Endothelial cell of umbilical vein (primary cell): ENCODE measurements around the gene MINDY4B. TPM values are rescaled to one million over a fixed set of nuclear protein-coding genes. Genes with fewer than 3 reads are reported as not detected.

Experiments
- BruUV-seq: library from RNA; stranded (reverse); fragments of 400-500 nt; replicated peaks from 2 replicates; lab custom pipeline; 2021; lab: Mats Ljungman, UMichigan
- CTCF ChIA-PET: fragments of 300-600, 350-600 bp; sonication (Branson Sonifier 250); formaldehyde crosslinking; loops from one replicate; lab custom pipeline; 2021; ENCODE audit warnings: antibody characterized with exemption, inconsistent platforms; lab: Charles Lee
- POLR2A ChIA-PET: fragments of 300-600, 350-600 bp; sonication (Branson Sonifier 250); formaldehyde crosslinking; loops from one replicate; lab custom pipeline; 2021; ENCODE audit warnings: antibody characterized with exemption, inconsistent platforms; lab: Charles Lee
- DNase-seq: peaks from one replicate; pipeline ENCODE4 v3.0.0-alpha.2; 2011; ENCODE audit warnings: low read depth, low spot score
- FAIRE-seq: peaks from 2 replicates; lab custom pipeline; 2011; peaks lifted over from hg19 to GRCh38; lab: Jason Lieb, UNC
- H2AFZ ChIP-seq: 2 replicates; pipeline ENCODE4 v1.6.0; 2012; ENCODE audit warnings: low read depth, low read length, control low read depth, inconsistent platforms
- H3K27ac ChIP-seq: 2 replicates; pipeline ENCODE4 v1.5.1; 2011; ENCODE audit warnings: low read depth, mild to moderate bottlenecking, control low read depth, low read length, moderate library complexity; ENCODE audit not compliant: insufficient read depth
- H3K27me3 ChIP-seq, 2 experiments: 2 replicates each; pipeline versions ENCODE4 v1.6.0 to v1.6.1; 2011; ENCODE audit warnings: low read length in 2 of 2, mixed read lengths in 1 of 2; ENCODE audit not compliant: control insufficient read depth in 2 of 2, insufficient read depth in 2 of 2
- H3K36me3 ChIP-seq, 2 experiments: 2 replicates in 1 of 2; 3 replicates in 1 of 2; pipeline ENCODE4 v1.5.1; 2011; ENCODE audit warnings: low read length in 2 of 2, mild to moderate bottlenecking in 1 of 2, moderate library complexity in 1 of 2; ENCODE audit not compliant: control insufficient read depth in 2 of 2, insufficient read depth in 2 of 2; ENCODE audit errors: extremely low read depth in 1 of 2
- H3K4me1 ChIP-seq: 3 replicates; pipeline ENCODE4 v1.5.1; 2011; ENCODE audit warnings: mild to moderate bottlenecking, low read length; ENCODE audit not compliant: control insufficient read depth, insufficient read depth; ENCODE audit errors: extremely low read depth
- H3K4me2 ChIP-seq: 2 replicates; pipeline ENCODE4 v1.6.1; 2011; ENCODE audit warnings: low read length, control low read depth, mixed read lengths; ENCODE audit not compliant: insufficient read depth
- H3K4me3 ChIP-seq, 3 experiments: fragments of 200-600 bp in 1 of 3; sonication (generic), shearing (Covaris generic) in 1 of 3; replicated peaks in 1 of 3; 2 replicates each; pipeline ENCODE4 v1.5.1; 2011 to 2016; ENCODE audit warnings: control low read depth in 3 of 3, low read length in 3 of 3, mild to moderate bottlenecking in 2 of 3, inconsistent platforms in 1 of 3, low read depth in 1 of 3, moderate library complexity in 1 of 3; ENCODE audit not compliant: insufficient read depth in 1 of 3
- H3K79me2 ChIP-seq: 2 replicates; pipeline ENCODE4 v1.6.0; 2012; ENCODE audit warnings: low read length, inconsistent platforms; ENCODE audit not compliant: control insufficient read depth, insufficient read depth
- H3K9ac ChIP-seq: replicated peaks from 2 replicates; pipeline ENCODE3; 2011; ENCODE audit warnings: low read length, control low read depth; ENCODE audit not compliant: insufficient read depth; ENCODE audit errors: extremely low read depth
- H3K9me1 ChIP-seq: replicated peaks from 3 replicates; pipeline ENCODE4 v1.6.0; 2011; ENCODE audit warnings: mild to moderate bottlenecking, low read length; ENCODE audit not compliant: control insufficient read depth, insufficient read depth; ENCODE audit errors: extremely low read depth
- H3K9me3 ChIP-seq: replicated peaks from 2 replicates; pipeline ENCODE4 v1.5.1; 2012; ENCODE audit warnings: low read length, inconsistent platforms; ENCODE audit not compliant: control insufficient read depth, insufficient read depth
- H4K20me1 ChIP-seq: replicated peaks from 2 replicates; pipeline ENCODE3; 2011; ENCODE audit warnings: mild to moderate bottlenecking, low read length; ENCODE audit not compliant: control insufficient read depth, insufficient read depth; ENCODE audit errors: extremely low read depth
- EZH2 ChIP-seq: IDR thresholded peaks from 2 replicates; pipeline ENCODE4 v1.6.1; 2012; ENCODE audit warnings: borderline replicate concordance, low read depth, mild to moderate bottlenecking, moderate library complexity, low read length, inconsistent platforms; ENCODE audit not compliant: severe bottlenecking
- FOS ChIP-seq: IDR thresholded peaks from 2 replicates; pipeline ENCODE4 v1.6.1; 2011; ENCODE audit warnings: mild to moderate bottlenecking, low read length, moderate library complexity, borderline replicate concordance; ENCODE audit not compliant: insufficient read depth
- GATA2 ChIP-seq: IDR thresholded peaks from 2 replicates; pipeline ENCODE4 v1.7.0; 2011; ENCODE audit warnings: low read depth, mild to moderate bottlenecking, moderate library complexity, mixed read lengths, low read length; ENCODE audit not compliant: insufficient read length, insufficient read depth
- JUN ChIP-seq: IDR thresholded peaks from 2 replicates; pipeline ENCODE4 v1.6.1; 2011; ENCODE audit warnings: borderline replicate concordance, low read depth; ENCODE audit not compliant: insufficient read length, insufficient read depth
- MAX ChIP-seq: IDR thresholded peaks from 2 replicates; pipeline ENCODE4 v1.6.1; 2011; ENCODE audit not compliant: insufficient read depth, insufficient read length
- MYC ChIP-seq: IDR thresholded peaks from one replicate; pipeline ENCODE4 v1.6.1; 2011; ENCODE audit warnings: mild to moderate bottlenecking, low read depth, low read length
- POLR2A ChIP-seq: IDR thresholded peaks from 2 replicates; pipeline ENCODE4 v1.6.1; 2012; ENCODE audit warnings: low read depth, mild to moderate bottlenecking, control low read depth, low read length
- POLR2AphosphoS5 ChIP-seq: IDR thresholded peaks from 2 replicates; pipeline ENCODE4 v1.6.1; 2012; ENCODE audit warnings: low read depth, mild to moderate bottlenecking, control low read depth, low read length, moderate library complexity; ENCODE audit not compliant: insufficient read depth
- dilution Hi-C: fragments of 300-500 bp; cut with MboI; formaldehyde crosslinking; loops from one replicate; pipeline ENCODE4 v1.15.0; 2019; ENCODE audit warnings: low sequenced_read_pairs; ENCODE audit not compliant: extremely low pct_ligation_motif_present
- intact Hi-C: fragments of 100-400 bp; cut with micrococcal nuclease; formaldehyde crosslinking; loops from one replicate; pipeline ENCODE4 v1.10.0; 2022
- polyA plus RNA-seq, 4 experiments: library from polyadenylated mRNA; depleted of rRNA in 3 of 4; stranded (reverse) in 3 of 4; unstranded in 1 of 4; fragments of >200 nt; gene quantifications; 2 replicates each; pipeline versions ENCODE4 v1.2.1 to v1.2.3, GENCODE V29; 2011 to 2012; ENCODE audit warnings: missing spikeins in 1 of 4
- total RNA-seq: library from RNA; stranded (reverse); gene quantifications from 2 replicates; pipeline ENCODE4 v1.2.3, GENCODE V29; 2021
- TF ChIP-seq, protein P1 (sequence below), 2 donors: IDR thresholded peaks; 1 replicate in 1 of 2; 2 replicates in 1 of 2; pipeline ENCODE4 v1.5.1; 2011; ENCODE audit warnings: low read length in 2 of 2, mild to moderate bottlenecking in 2 of 2, moderate library complexity in 2 of 2, control low read depth in 1 of 2, inconsistent platforms in 1 of 2, low read depth in 1 of 2; ENCODE audit not compliant: insufficient read depth in 1 of 2; ENCODE audit errors: extremely low read depth in 1 of 2

MINDY4B gene
- total and polyA plus RNA-seq, 2 donors (not counting 3 experiments of a cell fraction or from before 2014, with no cell fraction given): not detected

- Histone ChIP-seq H3K36me3 (no peaks in the 10 kb centered on the region), H4K20me1 (no peaks in the 10 kb centered on the region), H3K9me1 (no peaks in the 10 kb centered on the region), H3K27ac (no peak overlapping the region), H3K9me3 (no peaks in the 10 kb centered on the region), H3K4me3 (no peak overlapping the region), H3K27me3 (peaks cover 0 to 2% of the 10 kb centered on the region in 2 experiments), H3K79me2 (no peaks in the 10 kb centered on the region), H3K9ac (no peak overlapping the region), H2AFZ (no peak overlapping the region), H3K4me1 (no peaks in the 10 kb centered on the region), H3K4me2 (no peak overlapping the region)
- ChIA-PET POLR2A (no interaction called here), CTCF (interaction anchor here (1.3 kb wide), 1 partner anchor 103 kb away, joined by 3 read pairs; no protein-coding TSS in a partner anchor)
- DNase-seq (no peak), FAIRE-seq (no peak)
- dilution Hi-C loops: no loop called here
- TF ChIP-seq JUN: no peak
- TF ChIP-seq POLR2AphosphoS5: no peak
- no peak for TF ChIP-seq FOS
- TF ChIP-seq MYC: no peak
- TF ChIP-seq EZH2: no peak
- TF ChIP-seq, protein P1, sequence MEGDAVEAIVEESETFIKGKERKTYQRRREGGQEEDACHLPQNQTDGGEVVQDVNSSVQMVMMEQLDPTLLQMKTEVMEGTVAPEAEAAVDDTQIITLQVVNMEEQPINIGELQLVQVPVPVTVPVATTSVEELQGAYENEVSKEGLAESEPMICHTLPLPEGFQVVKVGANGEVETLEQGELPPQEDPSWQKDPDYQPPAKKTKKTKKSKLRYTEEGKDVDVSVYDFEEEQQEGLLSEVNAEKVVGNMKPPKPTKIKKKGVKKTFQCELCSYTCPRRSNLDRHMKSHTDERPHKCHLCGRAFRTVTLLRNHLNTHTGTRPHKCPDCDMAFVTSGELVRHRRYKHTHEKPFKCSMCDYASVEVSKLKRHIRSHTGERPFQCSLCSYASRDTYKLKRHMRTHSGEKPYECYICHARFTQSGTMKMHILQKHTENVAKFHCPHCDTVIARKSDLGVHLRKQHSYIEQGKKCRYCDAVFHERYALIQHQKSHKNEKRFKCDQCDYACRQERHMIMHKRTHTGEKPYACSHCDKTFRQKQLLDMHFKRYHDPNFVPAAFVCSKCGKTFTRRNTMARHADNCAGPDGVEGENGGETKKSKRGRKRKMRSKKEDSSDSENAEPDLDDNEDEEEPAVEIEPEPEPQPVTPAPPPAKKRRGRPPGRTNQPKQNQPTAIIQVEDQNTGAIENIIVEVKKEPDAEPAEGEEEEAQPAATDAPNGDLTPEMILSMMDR (IDR thresholded peaks at IDR 0.05; ENCODE audit: extremely low read depth in 1 of 2, insufficient read depth in 1 of 2, low read depth in 1 of 2, low read length in 2 of 2): no peak
- TF ChIP-seq GATA2: no peak
- TF ChIP-seq MAX: no peak
- no peak for TF ChIP-seq POLR2A
- intact Hi-C loops: no loop called here
- no TSS peak for BruUV-seq
Observed at GRCh38 chr3:150890831-150891230, 14.4 kb downstream of the MINDY4B start.
